PFSK-1 (cell line): ENCODE measurements around the gene SLC25A44.

Experiments
- POLR2AphosphoS5 ChIP-seq: IDR thresholded peaks from 2 replicates; pipeline ENCODE4 v1.6.1; 2012; ENCODE audit warnings: low read depth, mild to moderate bottlenecking, control low read depth, low read length, moderate library complexity
- REST ChIP-seq, 2 experiments: IDR thresholded peaks; 2 replicates each; pipeline versions ENCODE4 v1.6.1 to v1.8.0; 2011 to 2012; ENCODE audit warnings: low read depth in 2 of 2, low read length in 2 of 2, control low read depth in 1 of 2, inconsistent platforms in 1 of 2, mild to moderate bottlenecking in 1 of 2, moderate library complexity in 1 of 2; ENCODE audit not compliant: insufficient read depth in 1 of 2
- SIN3A ChIP-seq: IDR thresholded peaks from 2 replicates; pipeline ENCODE4 v1.6.1; 2012; ENCODE audit warnings: mild to moderate bottlenecking, low read length, moderate library complexity, borderline replicate concordance; ENCODE audit not compliant: insufficient read depth
- TAF1 ChIP-seq: IDR thresholded peaks from 2 replicates; pipeline ENCODE4 v1.6.1; 2012; ENCODE audit warnings: low read length, control low read depth, borderline replicate concordance; ENCODE audit not compliant: insufficient read depth

GRCh38 chr1:156191292-156191964 lies 2.5 kb upstream of the SLC25A44 start:
- TF ChIP-seq POLR2AphosphoS5: no peak
- TF ChIP-seq REST (IDR thresholded peaks at IDR 0.05; ENCODE audit: insufficient read depth in 1 of 2, low read depth in 2 of 2, low read length in 2 of 2): no peak
- no peak for TF ChIP-seq TAF1
- TF ChIP-seq SIN3A: no peak
